GM21737 (cell line): Measurements from ENCODE around the gene ERLEC1.
"Not testable (repeated sequence)": the region's sequence is repeated elsewhere in the genome, so short reads cannot be mapped to it uniquely, and the experiment has no call there.

Experiments used
- ATAC-seq: cut with Tn5 transposase; IDR thresholded peaks from one replicate; pipeline ENCODE4 v1.9.1; 2021; ENCODE audit warnings: mild to moderate bottlenecking, moderate library complexity; ENCODE audit not compliant: unreplicated experiment

The ERLEC1 gene

GRCh38 chr2:53828331-53828730 is 41.5 kb downstream of the ERLEC1 start:
- no peak for ATAC-seq

- no peak for ATAC-seq
Observed at GRCh38 chr2:53829273-53829979, 42.6 kb downstream of the ERLEC1 start.

- not testable (repeated sequence) for ATAC-seq
Observed at GRCh38 chr2:53829980-53830290, 43.1 kb downstream of the ERLEC1 start.

GRCh38 chr2:53840580-53840979 is 53.7 kb downstream of the ERLEC1 start:
- no peak for ATAC-seq

- not testable (repeated sequence) for ATAC-seq
Observed at GRCh38 chr2:53841651-53842050, 54.8 kb downstream of the ERLEC1 start.

GRCh38 chr2:53842891-53843290 is 56.0 kb downstream of the ERLEC1 start:
- ATAC-seq, result no peak

- no peak for ATAC-seq
Observed at GRCh38 chr2:53843595-53843994, 56.8 kb downstream of the ERLEC1 start.

- no peak for ATAC-seq
Observed at GRCh38 chr2:53848062-53848461, 61.2 kb downstream of the ERLEC1 start.

GRCh38 chr2:53851052-53851757 is 64.4 kb downstream of the ERLEC1 start:
- ATAC-seq, result not testable (repeated sequence)

GRCh38 chr2:53852532-53852931 is 65.7 kb downstream of the ERLEC1 start:
- no peak for ATAC-seq

- ATAC-seq, result no peak
Observed at GRCh38 chr2:53854678-53855077, 67.8 kb downstream of the ERLEC1 start.

GRCh38 chr2:53856272-53856671 is 69.4 kb downstream of the ERLEC1 start:
- no peak for ATAC-seq

- no peak for ATAC-seq
Observed at GRCh38 chr2:53859206-53860181, 72.7 kb downstream of the ERLEC1 start, which contains the start of gene GPR75. TSS of gene GPR75 (minus strand) at chr2:53859967. CDS start at chr2:53854756, 5,211 bp downstream.

GRCh38 chr2:53861824-53862223 is 75.0 kb downstream of the ERLEC1 start:
- no peak for ATAC-seq

GRCh38 chr2:53863538-53864227 is 76.8 kb downstream of the ERLEC1 start:
- no peak for ATAC-seq

- no peak for ATAC-seq
Observed at GRCh38 chr2:53865264-53865663, 78.4 kb downstream of the ERLEC1 start.

- ATAC-seq, result no peak
Observed at GRCh38 chr2:53865962-53866361, 79.1 kb downstream of the ERLEC1 start.

- no peak for ATAC-seq
Observed at GRCh38 chr2:53867169-53867568, 80.3 kb downstream of the ERLEC1 start.

- no peak for ATAC-seq
Observed at GRCh38 chr2:53867773-53868172, 80.9 kb downstream of the ERLEC1 start.
